Measurements from ENCODE around the gene INVS. TPM values are rescaled to one million over a fixed set of nuclear protein-coding genes. Genes with fewer than 3 reads are reported as not detected.

INVS gene
- polyA plus RNA-seq, 1 of the 3 experiments (the other 2 are of a cell fraction): 8.1 TPM

DNA sequence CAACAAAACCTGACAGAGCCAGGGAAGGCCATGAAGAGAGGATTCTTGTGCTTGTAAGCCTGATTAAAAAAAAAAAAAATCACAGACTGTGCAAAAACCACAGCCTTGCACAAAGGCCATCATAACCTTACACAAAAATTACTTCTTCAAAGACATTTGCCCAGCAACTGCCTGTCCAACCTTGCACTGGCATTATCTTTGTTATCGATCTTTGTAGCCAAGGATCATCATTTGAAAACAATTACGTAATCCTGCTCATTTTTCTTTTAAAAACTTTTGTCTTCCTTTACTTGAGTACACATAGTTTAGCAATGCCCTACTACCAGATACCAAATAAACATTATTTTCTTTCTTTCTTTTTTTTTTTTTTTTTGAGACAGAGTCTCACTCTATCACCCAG, 128.6 kb downstream of the INVS start:
- no peaks in the 10 kb centered on the region for H4K20me1 ChIP-seq (ENCODE audit: insufficient read depth)
- CTCF ChIA-PET: no interaction called here
- TF ChIP-seq RFX5 (IDR thresholded peaks at IDR 0.05; ENCODE audit: low read length) (no peak), SIN3A (IDR thresholded peaks at IDR 0.05; ENCODE audit: borderline replicate concordance, low read depth, low read length) (no peak), TAF1 (IDR thresholded peaks at IDR 0.05; ENCODE audit: borderline replicate concordance, low read depth, low read length) (no peak), ELF1 (IDR thresholded peaks at IDR 0.05) (no peak), NFIC (IDR thresholded peaks at IDR 0.05; ENCODE audit: borderline replicate concordance) (no peak), RXRA (IDR thresholded peaks at IDR 0.05; ENCODE audit: borderline replicate concordance, low read depth) (no peak), SMC3 (IDR thresholded peaks at IDR 0.05; ENCODE audit: low read depth, low read length) (no peak), GABPA (IDR thresholded peaks at IDR 0.05; ENCODE audit: low read depth) (no peak), YY1 (IDR thresholded peaks at IDR 0.05; ENCODE audit: low read depth) (no peak), NRF1 (IDR thresholded peaks at IDR 0.05; ENCODE audit: low read depth, low read length) (no peak), EZH2phosphoT487 (IDR thresholded peaks at IDR 0.05; ENCODE audit: borderline replicate concordance, low read depth) (no peak), FOSL2 (IDR thresholded peaks at IDR 0.05; ENCODE audit: borderline replicate concordance, low read depth) (no peak)
- TF ChIP-seq, protein P1, sequence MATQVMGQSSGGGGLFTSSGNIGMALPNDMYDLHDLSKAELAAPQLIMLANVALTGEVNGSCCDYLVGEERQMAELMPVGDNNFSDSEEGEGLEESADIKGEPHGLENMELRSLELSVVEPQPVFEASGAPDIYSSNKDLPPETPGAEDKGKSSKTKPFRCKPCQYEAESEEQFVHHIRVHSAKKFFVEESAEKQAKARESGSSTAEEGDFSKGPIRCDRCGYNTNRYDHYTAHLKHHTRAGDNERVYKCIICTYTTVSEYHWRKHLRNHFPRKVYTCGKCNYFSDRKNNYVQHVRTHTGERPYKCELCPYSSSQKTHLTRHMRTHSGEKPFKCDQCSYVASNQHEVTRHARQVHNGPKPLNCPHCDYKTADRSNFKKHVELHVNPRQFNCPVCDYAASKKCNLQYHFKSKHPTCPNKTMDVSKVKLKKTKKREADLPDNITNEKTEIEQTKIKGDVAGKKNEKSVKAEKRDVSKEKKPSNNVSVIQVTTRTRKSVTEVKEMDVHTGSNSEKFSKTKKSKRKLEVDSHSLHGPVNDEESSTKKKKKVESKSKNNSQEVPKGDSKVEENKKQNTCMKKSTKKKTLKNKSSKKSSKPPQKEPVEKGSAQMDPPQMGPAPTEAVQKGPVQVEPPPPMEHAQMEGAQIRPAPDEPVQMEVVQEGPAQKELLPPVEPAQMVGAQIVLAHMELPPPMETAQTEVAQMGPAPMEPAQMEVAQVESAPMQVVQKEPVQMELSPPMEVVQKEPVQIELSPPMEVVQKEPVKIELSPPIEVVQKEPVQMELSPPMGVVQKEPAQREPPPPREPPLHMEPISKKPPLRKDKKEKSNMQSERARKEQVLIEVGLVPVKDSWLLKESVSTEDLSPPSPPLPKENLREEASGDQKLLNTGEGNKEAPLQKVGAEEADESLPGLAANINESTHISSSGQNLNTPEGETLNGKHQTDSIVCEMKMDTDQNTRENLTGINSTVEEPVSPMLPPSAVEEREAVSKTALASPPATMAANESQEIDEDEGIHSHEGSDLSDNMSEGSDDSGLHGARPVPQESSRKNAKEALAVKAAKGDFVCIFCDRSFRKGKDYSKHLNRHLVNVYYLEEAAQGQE (IDR thresholded peaks at IDR 0.05; ENCODE audit: low read depth, low read length): no peak
- TF ChIP-seq, protein P2, sequence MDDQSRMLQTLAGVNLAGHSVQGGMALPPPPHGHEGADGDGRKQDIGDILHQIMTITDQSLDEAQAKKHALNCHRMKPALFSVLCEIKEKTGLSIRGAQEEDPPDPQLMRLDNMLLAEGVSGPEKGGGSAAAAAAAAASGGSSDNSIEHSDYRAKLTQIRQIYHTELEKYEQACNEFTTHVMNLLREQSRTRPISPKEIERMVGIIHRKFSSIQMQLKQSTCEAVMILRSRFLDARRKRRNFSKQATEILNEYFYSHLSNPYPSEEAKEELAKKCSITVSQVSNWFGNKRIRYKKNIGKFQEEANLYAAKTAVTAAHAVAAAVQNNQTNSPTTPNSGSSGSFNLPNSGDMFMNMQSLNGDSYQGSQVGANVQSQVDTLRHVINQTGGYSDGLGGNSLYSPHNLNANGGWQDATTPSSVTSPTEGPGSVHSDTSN (IDR thresholded peaks at IDR 0.05): no peak
- TF ChIP-seq, protein P3, sequence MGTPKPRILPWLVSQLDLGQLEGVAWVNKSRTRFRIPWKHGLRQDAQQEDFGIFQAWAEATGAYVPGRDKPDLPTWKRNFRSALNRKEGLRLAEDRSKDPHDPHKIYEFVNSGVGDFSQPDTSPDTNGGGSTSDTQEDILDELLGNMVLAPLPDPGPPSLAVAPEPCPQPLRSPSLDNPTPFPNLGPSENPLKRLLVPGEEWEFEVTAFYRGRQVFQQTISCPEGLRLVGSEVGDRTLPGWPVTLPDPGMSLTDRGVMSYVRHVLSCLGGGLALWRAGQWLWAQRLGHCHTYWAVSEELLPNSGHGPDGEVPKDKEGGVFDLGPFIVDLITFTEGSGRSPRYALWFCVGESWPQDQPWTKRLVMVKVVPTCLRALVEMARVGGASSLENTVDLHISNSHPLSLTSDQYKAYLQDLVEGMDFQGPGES (IDR thresholded peaks at IDR 0.05; ENCODE audit: low read depth, low read length): no peak
- TF ChIP-seq, protein P4, sequence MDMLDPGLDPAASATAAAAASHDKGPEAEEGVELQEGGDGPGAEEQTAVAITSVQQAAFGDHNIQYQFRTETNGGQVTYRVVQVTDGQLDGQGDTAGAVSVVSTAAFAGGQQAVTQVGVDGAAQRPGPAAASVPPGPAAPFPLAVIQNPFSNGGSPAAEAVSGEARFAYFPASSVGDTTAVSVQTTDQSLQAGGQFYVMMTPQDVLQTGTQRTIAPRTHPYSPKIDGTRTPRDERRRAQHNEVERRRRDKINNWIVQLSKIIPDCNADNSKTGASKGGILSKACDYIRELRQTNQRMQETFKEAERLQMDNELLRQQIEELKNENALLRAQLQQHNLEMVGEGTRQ (IDR thresholded peaks at IDR 0.05; ENCODE audit: borderline replicate concordance, low read depth, low read length): no peak
- no peak overlapping the region for H3K27ac ChIP-seq (ENCODE audit: low read depth in 2 of 2, low read length in 1 of 2)
- no peak overlapping the region for H3K4me2 ChIP-seq
- H3F3A ChIP-seq (replicated peaks; ENCODE audit: insufficient read depth): no peaks in the 10 kb centered on the region
- H3K9ac ChIP-seq: no peak overlapping the region
- POLR2A ChIA-PET: no interaction called here
- no peaks in the 10 kb centered on the region for H3K79me2 ChIP-seq (ENCODE audit: insufficient read depth)
- no peak overlapping the region for H3K4me3 ChIP-seq (ENCODE audit: low read depth in 2 of 2, low read length in 1 of 2)
- no peak overlapping the region for H2AFZ ChIP-seq (ENCODE audit: low read depth)
- WGBS (ENCODE audit: low lambda C conversion rate): 93% methylated on average over 2 of the region's 2 CpGs
- H3K36me3 ChIP-seq (replicated peaks in 1 of 2; ENCODE audit: control insufficient read depth in 1 of 2, insufficient read depth in 2 of 2, low read length in 1 of 2): peaks cover 12 to 36% of the 10 kb centered on the region in 2 experiments
- H3K4me1 ChIP-seq (ENCODE audit: control insufficient read depth in 1 of 2, insufficient read depth in 2 of 2, low read depth in 1 of 2, low read length in 1 of 2): peaks cover 0 to 6% of the 10 kb centered on the region in 2 experiments; a peak in 1 of 4 replicates
- H3K27me3 ChIP-seq (ENCODE audit: insufficient read depth): no peaks in the 10 kb centered on the region
- H3K9me2 ChIP-seq: no peaks in the 10 kb centered on the region
- DNase-seq: no peak
- H3K9me3 ChIP-seq: peaks cover 4% of the 10 kb centered on the region; the same call in 1 of the 2 replicates

Data from SK-N-SH (cell line).